HFF-Myc (cell line): Measurements from ENCODE around the gene P2RX7.

ENCODE experiments used
- DNase-seq: peaks from one replicate; pipeline ENCODE4 v3.0.0-alpha.2; 2011; ENCODE audit warnings: low read depth; ENCODE audit errors: extremely low read depth
- H3K4me3 ChIP-seq: replicated peaks from 2 replicates; pipeline ENCODE4 v1.5.1; 2011; ENCODE audit warnings: low read depth, mild to moderate bottlenecking, control low read depth, low read length
- CTCF ChIP-seq: IDR thresholded peaks from 2 replicates; pipeline ENCODE4 v1.5.1; 2012; ENCODE audit warnings: mild to moderate bottlenecking, low read depth, low read length, control low read depth; ENCODE audit errors: missing control alignments

Gene P2RX7

GRCh38 chr12:121110211-121110940, 22.3 kb upstream of the P2RX7 start:
- TF ChIP-seq CTCF: peak; percentile 95
- H3K4me3 ChIP-seq: no peak overlapping the region
- DNase-seq: peak; percentile 46

- TF ChIP-seq CTCF: no peak
- DNase-seq: no peak
- H3K4me3 ChIP-seq: no peak overlapping the region
These were observed 21.0 kb upstream of the P2RX7 start for GRCh38 chr12:121111684-121112083.

- H3K4me3 ChIP-seq: no peak overlapping the region
- DNase-seq: no peak
- TF ChIP-seq CTCF: no peak
These were observed 20.2 kb upstream of the P2RX7 start for GRCh38 chr12:121112496-121112895.

GRCh38 chr12:121113057-121113456, 19.6 kb upstream of the P2RX7 start:
- no peak for DNase-seq
- TF ChIP-seq CTCF: no peak
- H3K4me3 ChIP-seq: no peak overlapping the region

GRCh38 chr12:121114019-121114639, 18.5 kb upstream of the P2RX7 start:
- DNase-seq: no peak
- H3K4me3 ChIP-seq: no peak overlapping the region
- no peak for TF ChIP-seq CTCF

- no peak for DNase-seq
- no peak overlapping the region for H3K4me3 ChIP-seq
- TF ChIP-seq CTCF: no peak
These were observed 17.9 kb upstream of the P2RX7 start for GRCh38 chr12:121114806-121115205.
